HEK293 (cell line): Measurements from ENCODE around the gene RPS21.

Source experiments
- CTCF ChIA-PET: fragments of 350-600 bp; formaldehyde crosslinking; extraction: SDS; loops from one replicate; lab custom pipeline; 2021; ENCODE audit warnings: antibody characterized with exemption; lab: Yijun Ruan, JAX
- POLR2A ChIA-PET: fragments of 300-600 bp; formaldehyde crosslinking; extraction: SDS; loops from one replicate; lab custom pipeline; 2020; ENCODE audit warnings: antibody characterized with exemption, inconsistent platforms; lab: Yijun Ruan, JAX
- H3K27ac ChIP-seq: fragments of 200-500 bp; sonication (Bioruptor generic); 2 replicates; pipeline ENCODE4 v1.5.1; 2014; ENCODE audit warnings: low read depth, low read length, control low read depth, inconsistent platforms; ENCODE audit errors: extremely low read depth
- H3K36me3 ChIP-seq, 2 experiments: fragments of 200-500 bp in 1 of 2; sonication (Bioruptor generic) in 1 of 2; 1 replicate in 1 of 2; 2 replicates in 1 of 2; pipeline ENCODE4 v1.5.1; 2014 to 2017; ENCODE audit warnings: inconsistent platforms in 2 of 2, low read length in 2 of 2; ENCODE audit not compliant: control insufficient read depth in 2 of 2, insufficient read depth in 1 of 2
- H3K4me1 ChIP-seq: fragments of 200-500 bp; sonication (Bioruptor generic); 2 replicates; pipeline ENCODE4 v1.5.1; 2014; ENCODE audit warnings: mild to moderate bottlenecking, low read length, inconsistent platforms; ENCODE audit not compliant: control insufficient read depth, insufficient read depth
- H3K4me3 ChIP-seq: 2 replicates; pipeline ENCODE4 v1.5.1; 2011; ENCODE audit warnings: low read depth, mild to moderate bottlenecking, control low read depth, low read length, moderate library complexity
- H3K9me3 ChIP-seq: fragments of 200-500 bp; sonication (Bioruptor generic); 2 replicates; pipeline ENCODE4 v1.5.1; 2014; ENCODE audit warnings: low read depth, low read length, inconsistent platforms; ENCODE audit not compliant: control insufficient read depth, insufficient read depth
- GFI1B ChIP-seq: fragments of 450-650 bp; formaldehyde crosslinking; IDR thresholded peaks from 2 replicates; pipeline ENCODE4 v1.5.1; 2016; ENCODE audit warnings: missing biosample characterization, missing genetic modification characterization
- GLIS1 ChIP-seq: fragments of 450-650 bp; formaldehyde crosslinking; IDR thresholded peaks from 2 replicates; pipeline ENCODE4 v1.5.1; 2016; ENCODE audit warnings: missing biosample characterization, missing genetic modification characterization
- KLF1 ChIP-seq: fragments of 450-650 bp; formaldehyde crosslinking; IDR thresholded peaks from 2 replicates; pipeline ENCODE4 v1.5.1; 2016; ENCODE audit warnings: missing biosample characterization, missing genetic modification characterization
- KLF16 ChIP-seq: fragments of 450-650 bp; formaldehyde crosslinking; IDR thresholded peaks from 2 replicates; pipeline ENCODE4 v1.5.1; 2017; ENCODE audit warnings: missing biosample characterization, missing genetic modification characterization
- MZF1 ChIP-seq: fragments of 450-650 bp; formaldehyde crosslinking; IDR thresholded peaks from 2 replicates; pipeline ENCODE4 v1.5.1; 2017; ENCODE audit warnings: missing biosample characterization, missing genetic modification characterization, borderline replicate concordance
- OSR2 ChIP-seq: fragments of 450-650 bp; formaldehyde crosslinking; IDR thresholded peaks from 2 replicates; pipeline ENCODE4 v1.5.1; 2016; ENCODE audit warnings: missing biosample characterization, missing genetic modification characterization
- SP2 ChIP-seq: fragments of 450-650 bp; formaldehyde crosslinking; IDR thresholded peaks from 2 replicates; pipeline ENCODE4 v1.5.1; 2016; ENCODE audit warnings: missing biosample characterization, missing genetic modification characterization
- ZBTB8A ChIP-seq: fragments of 450-650 bp; formaldehyde crosslinking; IDR thresholded peaks from 2 replicates; pipeline ENCODE4 v1.5.1; 2016; ENCODE audit warnings: missing biosample characterization, missing genetic modification characterization
- ZFHX2 ChIP-seq: fragments of 450-650 bp; formaldehyde crosslinking; conservative IDR thresholded peaks from 2 replicates; pipeline ENCODE4 v1.5.1; 2016; ENCODE audit warnings: missing biosample characterization, missing genetic modification characterization
- ZIC2 ChIP-seq: fragments of 450-650 bp; formaldehyde crosslinking; IDR thresholded peaks from 2 replicates; pipeline ENCODE4 v1.5.1; 2016; ENCODE audit warnings: missing biosample characterization, missing genetic modification characterization
- ZNF202 ChIP-seq: fragments of 450-650 bp; formaldehyde crosslinking; IDR thresholded peaks from 2 replicates; pipeline ENCODE4 v1.5.1; 2016; ENCODE audit warnings: missing biosample characterization, missing genetic modification characterization, borderline replicate concordance
- ZNF223 ChIP-seq: fragments of 450-650 bp; formaldehyde crosslinking; IDR thresholded peaks from 2 replicates; pipeline ENCODE4 v1.5.1; 2016; ENCODE audit warnings: missing biosample characterization, missing genetic modification characterization
- ZNF23 ChIP-seq: fragments of 450-650 bp; formaldehyde crosslinking; IDR thresholded peaks from 2 replicates; pipeline ENCODE4 v1.5.1; 2016; ENCODE audit warnings: missing biosample characterization, missing genetic modification characterization, borderline replicate concordance
- ZNF514 ChIP-seq: fragments of 450-650 bp; formaldehyde crosslinking; IDR thresholded peaks from 2 replicates; pipeline ENCODE4 v1.5.1; 2016; ENCODE audit warnings: missing biosample characterization, missing genetic modification characterization
- ZNF555 ChIP-seq: fragments of 450-650 bp; formaldehyde crosslinking; conservative IDR thresholded peaks from 2 replicates; pipeline ENCODE4 v1.5.1; 2017; ENCODE audit warnings: missing biosample characterization, mild to moderate bottlenecking, missing genetic modification characterization, inconsistent platforms
- ZNF610 ChIP-seq: fragments of 450-650 bp; formaldehyde crosslinking; IDR thresholded peaks from 2 replicates; pipeline ENCODE4 v1.5.1; 2016; ENCODE audit warnings: missing biosample characterization, missing genetic modification characterization, borderline replicate concordance
- ZNF621 ChIP-seq: fragments of 450-650 bp; formaldehyde crosslinking; IDR thresholded peaks from 2 replicates; pipeline ENCODE4 v1.5.1; 2017; ENCODE audit warnings: missing biosample characterization, missing genetic modification characterization
- ZNF624 ChIP-seq: fragments of 450-650 bp; formaldehyde crosslinking; IDR thresholded peaks from 2 replicates; pipeline ENCODE4 v1.5.1; 2017; ENCODE audit warnings: missing biosample characterization, missing genetic modification characterization
- ZNF626 ChIP-seq: fragments of 450-650 bp; sonication (Bioruptor Pico); formaldehyde crosslinking; IDR thresholded peaks from 2 replicates; pipeline ENCODE4 v1.5.1; 2018; ENCODE audit warnings: missing biosample characterization, missing genetic modification characterization, inconsistent platforms
- ZNF677 ChIP-seq: fragments of 450-650 bp; IDR thresholded peaks from 2 replicates; pipeline ENCODE4 v1.5.0; 2018; ENCODE audit warnings: missing biosample characterization, mild to moderate bottlenecking, missing genetic modification characterization, moderate library complexity
- ZSCAN16 ChIP-seq: fragments of 450-650 bp; formaldehyde crosslinking; IDR thresholded peaks from 2 replicates; pipeline ENCODE4 v1.5.1; 2016; ENCODE audit warnings: missing biosample characterization, missing genetic modification characterization
- TF ChIP-seq, protein P1 (sequence below): fragments of 450-650 bp; formaldehyde crosslinking; IDR thresholded peaks from 2 replicates; pipeline ENCODE4 v1.5.1; 2016; ENCODE audit warnings: missing biosample characterization, missing genetic modification characterization
- TF ChIP-seq, protein P2 (sequence below): fragments of 450-650 bp; formaldehyde crosslinking; IDR thresholded peaks from 2 replicates; pipeline ENCODE4 v1.5.1; 2016; ENCODE audit warnings: missing biosample characterization, missing genetic modification characterization
- TF ChIP-seq, protein P3 (sequence below): fragments of 450-650 bp; formaldehyde crosslinking; IDR thresholded peaks from 2 replicates; pipeline ENCODE4 v1.5.1; 2016; ENCODE audit warnings: missing biosample characterization, missing genetic modification characterization
- TF ChIP-seq, protein P4 (sequence below): fragments of 450-650 bp; formaldehyde crosslinking; IDR thresholded peaks from 2 replicates; pipeline ENCODE4 v1.5.1; 2016; ENCODE audit warnings: missing biosample characterization, missing genetic modification characterization
- TF ChIP-seq, protein P5 (sequence below): fragments of 450-650 bp; formaldehyde crosslinking; IDR thresholded peaks from 2 replicates; pipeline ENCODE4 v1.5.1; 2016; ENCODE audit warnings: missing biosample characterization, missing genetic modification characterization

RPS21 gene

DNA sequence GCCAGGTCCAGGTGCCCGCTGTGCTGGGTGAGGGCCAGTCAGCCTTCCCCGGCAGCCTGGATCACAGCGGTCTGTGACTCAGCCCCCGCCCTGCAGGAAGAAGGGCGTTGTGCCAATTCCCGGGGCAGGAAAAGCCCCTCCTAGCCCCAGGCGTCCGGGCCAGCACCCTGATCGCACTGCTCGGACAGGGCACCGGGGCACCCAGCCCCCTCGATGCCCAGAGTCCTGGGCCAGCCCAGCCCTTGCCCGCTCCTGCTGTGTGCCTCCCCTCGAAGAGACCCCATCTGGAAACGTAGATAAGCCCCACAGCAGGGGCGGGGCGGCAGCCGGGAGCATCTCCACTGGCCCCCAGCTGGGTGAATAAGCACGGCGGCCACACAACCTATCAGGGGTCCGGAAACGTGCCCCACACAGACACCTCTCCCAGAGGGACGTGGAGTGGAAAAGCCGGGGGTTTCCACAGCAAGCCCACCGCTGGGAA, 29.7 kb upstream of the RPS21 start:
- POLR2A ChIA-PET = interaction anchor here (1.9 to 2.0 kb wide), 2 partner anchors 9 to 30 kb away, joined by 7 to 8 read pairs; partner anchors contain the start of gene RPS21
- Histone ChIP-seq H3K9me3 (no peaks in the 10 kb centered on the region), H3K4me3 (no peak overlapping the region), H3K4me1 (peaks cover 2% of the 10 kb centered on the region; the same call in 1 of the 2 replicates), H3K36me3 (peaks cover 0 to 30% of the 10 kb centered on the region in 2 experiments; a peak in 1 of 3 replicates), H3K27ac (no peak overlapping the region)
- TF ChIP-seq MZF1 (tag by site-specific recombination) (no peak), ZBTB8A (tag by site-specific recombination) (peak; percentile 48), KLF1 (peak; percentile 72), ZNF514 (tag by site-specific recombination) (no peak), OSR2 (tag by site-specific recombination) (0 out of 2 replicates have a peak, but pooled peaks have one; percentile 13), ZNF223 (tag by site-specific recombination) (no peak), SP2 (peak; percentile 13; the same call in 1 of the 2 replicates), ZNF23 (no peak), ZSCAN16 (tag by site-specific recombination) (no peak), ZIC2 (tag by site-specific recombination) (peak; percentile 95), ZFHX2 (tag by site-specific recombination) (0 out of 2 replicates have a peak, but pooled peaks have one; percentile 7), GLIS1 (tag by site-specific recombination) (peak; percentile 29)
- TF ChIP-seq, protein P1, sequence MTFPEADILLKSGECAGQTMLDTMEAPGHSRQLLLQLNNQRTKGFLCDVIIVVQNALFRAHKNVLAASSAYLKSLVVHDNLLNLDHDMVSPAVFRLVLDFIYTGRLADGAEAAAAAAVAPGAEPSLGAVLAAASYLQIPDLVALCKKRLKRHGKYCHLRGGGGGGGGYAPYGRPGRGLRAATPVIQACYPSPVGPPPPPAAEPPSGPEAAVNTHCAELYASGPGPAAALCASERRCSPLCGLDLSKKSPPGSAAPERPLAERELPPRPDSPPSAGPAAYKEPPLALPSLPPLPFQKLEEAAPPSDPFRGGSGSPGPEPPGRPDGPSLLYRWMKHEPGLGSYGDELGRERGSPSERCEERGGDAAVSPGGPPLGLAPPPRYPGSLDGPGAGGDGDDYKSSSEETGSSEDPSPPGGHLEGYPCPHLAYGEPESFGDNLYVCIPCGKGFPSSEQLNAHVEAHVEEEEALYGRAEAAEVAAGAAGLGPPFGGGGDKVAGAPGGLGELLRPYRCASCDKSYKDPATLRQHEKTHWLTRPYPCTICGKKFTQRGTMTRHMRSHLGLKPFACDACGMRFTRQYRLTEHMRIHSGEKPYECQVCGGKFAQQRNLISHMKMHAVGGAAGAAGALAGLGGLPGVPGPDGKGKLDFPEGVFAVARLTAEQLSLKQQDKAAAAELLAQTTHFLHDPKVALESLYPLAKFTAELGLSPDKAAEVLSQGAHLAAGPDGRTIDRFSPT (tag by site-specific recombination) = 0 out of 2 replicates have a peak, but pooled peaks have one; percentile 22
- TF ChIP-seq, protein P2, sequence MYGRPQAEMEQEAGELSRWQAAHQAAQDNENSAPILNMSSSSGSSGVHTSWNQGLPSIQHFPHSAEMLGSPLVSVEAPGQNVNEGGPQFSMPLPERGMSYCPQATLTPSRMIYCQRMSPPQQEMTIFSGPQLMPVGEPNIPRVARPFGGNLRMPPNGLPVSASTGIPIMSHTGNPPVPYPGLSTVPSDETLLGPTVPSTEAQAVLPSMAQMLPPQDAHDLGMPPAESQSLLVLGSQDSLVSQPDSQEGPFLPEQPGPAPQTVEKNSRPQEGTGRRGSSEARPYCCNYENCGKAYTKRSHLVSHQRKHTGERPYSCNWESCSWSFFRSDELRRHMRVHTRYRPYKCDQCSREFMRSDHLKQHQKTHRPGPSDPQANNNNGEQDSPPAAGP (tag by site-specific recombination) = peak; percentile 68
- CTCF ChIA-PET = interaction anchor here (1.2 kb wide), 1 partner anchor 9 kb away, joined by 3 read pairs; no protein-coding TSS in a partner anchor

DNA sequence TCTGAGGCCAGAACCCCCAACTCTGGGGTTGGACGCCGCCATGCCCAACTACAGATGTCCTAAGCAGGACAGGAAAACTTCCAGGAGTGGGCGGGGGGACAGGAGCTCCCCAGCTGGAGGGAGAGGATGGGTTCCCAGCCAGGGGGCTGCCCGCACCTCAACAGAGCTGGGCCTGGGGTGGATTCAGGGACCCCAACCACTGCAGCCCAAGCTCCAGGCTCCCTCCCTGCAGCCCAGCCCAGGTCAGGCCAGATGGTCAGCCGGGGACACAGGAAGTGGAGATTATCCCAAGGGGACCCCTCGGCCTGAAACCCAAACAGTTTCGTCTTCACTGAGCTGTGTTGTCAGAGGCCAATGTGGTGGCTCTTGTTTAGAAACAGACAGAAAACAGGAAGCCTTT, 29.2 kb upstream of the RPS21 start:
- Histone ChIP-seq H3K27ac (no peak overlapping the region), H3K36me3 (peaks cover 0 to 30% of the 10 kb centered on the region in 2 experiments; a peak in 1 of 3 replicates), H3K9me3 (no peaks in the 10 kb centered on the region), H3K4me1 (peaks cover 2% of the 10 kb centered on the region; the same call in 1 of the 2 replicates), H3K4me3 (no peak overlapping the region)
- ChIA-PET CTCF (interaction anchor here (0.5 to 1.2 kb wide), 2 partner anchors 8 to 81 kb away, joined by 3 to 4 read pairs; no protein-coding TSS in a partner anchor), POLR2A (interaction anchor here (2.0 kb wide), 1 partner anchor 8 kb away, joined by 7 read pairs; no protein-coding TSS in a partner anchor)
- TF ChIP-seq MZF1 (tag by site-specific recombination) (no peak), ZNF626 (tag by site-specific recombination) (no peak), ZNF677 (tag by site-specific recombination) (no peak), ZNF624 (tag by site-specific recombination) (no peak), ZNF621 (no peak), ZNF202 (tag by site-specific recombination) (no peak), GFI1B (no peak), KLF16 (tag by site-specific recombination) (no peak), ZNF555 (tag by site-specific recombination) (no peak), ZNF610 (tag by site-specific recombination) (no peak)
- TF ChIP-seq, protein P3, sequence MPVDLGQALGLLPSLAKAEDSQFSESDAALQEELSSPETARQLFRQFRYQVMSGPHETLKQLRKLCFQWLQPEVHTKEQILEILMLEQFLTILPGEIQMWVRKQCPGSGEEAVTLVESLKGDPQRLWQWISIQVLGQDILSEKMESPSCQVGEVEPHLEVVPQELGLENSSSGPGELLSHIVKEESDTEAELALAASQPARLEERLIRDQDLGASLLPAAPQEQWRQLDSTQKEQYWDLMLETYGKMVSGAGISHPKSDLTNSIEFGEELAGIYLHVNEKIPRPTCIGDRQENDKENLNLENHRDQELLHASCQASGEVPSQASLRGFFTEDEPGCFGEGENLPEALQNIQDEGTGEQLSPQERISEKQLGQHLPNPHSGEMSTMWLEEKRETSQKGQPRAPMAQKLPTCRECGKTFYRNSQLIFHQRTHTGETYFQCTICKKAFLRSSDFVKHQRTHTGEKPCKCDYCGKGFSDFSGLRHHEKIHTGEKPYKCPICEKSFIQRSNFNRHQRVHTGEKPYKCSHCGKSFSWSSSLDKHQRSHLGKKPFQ = no peak
- TF ChIP-seq, protein P4, sequence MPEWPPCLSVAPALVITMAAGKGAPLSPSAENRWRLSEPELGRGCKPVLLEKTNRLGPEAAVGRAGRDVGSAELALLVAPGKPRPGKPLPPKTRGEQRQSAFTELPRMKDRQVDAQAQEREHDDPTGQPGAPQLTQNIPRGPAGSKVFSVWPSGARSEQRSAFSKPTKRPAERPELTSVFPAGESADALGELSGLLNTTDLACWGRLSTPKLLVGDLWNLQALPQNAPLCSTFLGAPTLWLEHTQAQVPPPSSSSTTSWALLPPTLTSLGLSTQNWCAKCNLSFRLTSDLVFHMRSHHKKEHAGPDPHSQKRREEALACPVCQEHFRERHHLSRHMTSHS (tag by site-specific recombination) = no peak
- TF ChIP-seq, protein P5, sequence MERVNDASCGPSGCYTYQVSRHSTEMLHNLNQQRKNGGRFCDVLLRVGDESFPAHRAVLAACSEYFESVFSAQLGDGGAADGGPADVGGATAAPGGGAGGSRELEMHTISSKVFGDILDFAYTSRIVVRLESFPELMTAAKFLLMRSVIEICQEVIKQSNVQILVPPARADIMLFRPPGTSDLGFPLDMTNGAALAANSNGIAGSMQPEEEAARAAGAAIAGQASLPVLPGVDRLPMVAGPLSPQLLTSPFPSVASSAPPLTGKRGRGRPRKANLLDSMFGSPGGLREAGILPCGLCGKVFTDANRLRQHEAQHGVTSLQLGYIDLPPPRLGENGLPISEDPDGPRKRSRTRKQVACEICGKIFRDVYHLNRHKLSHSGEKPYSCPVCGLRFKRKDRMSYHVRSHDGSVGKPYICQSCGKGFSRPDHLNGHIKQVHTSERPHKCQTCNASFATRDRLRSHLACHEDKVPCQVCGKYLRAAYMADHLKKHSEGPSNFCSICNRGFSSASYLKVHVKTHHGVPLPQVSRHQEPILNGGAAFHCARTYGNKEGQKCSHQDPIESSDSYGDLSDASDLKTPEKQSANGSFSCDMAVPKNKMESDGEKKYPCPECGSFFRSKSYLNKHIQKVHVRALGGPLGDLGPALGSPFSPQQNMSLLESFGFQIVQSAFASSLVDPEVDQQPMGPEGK (tag by site-specific recombination) = no peak
